IPS DF 4.7 (cell line): ENCODE measurements around the gene VEZF1.

Experiments used
- DNase-seq: peaks from one replicate; pipeline ENCODE4 v3.0.0-alpha.2; 2013; ENCODE audit warnings: low spot score; ENCODE audit errors: extremely low read depth

The VEZF1 gene

GRCh38 chr17:57999010-57999495, 11.0 kb upstream of the VEZF1 start:
- no peak for DNase-seq

- no peak for DNase-seq
Observed at GRCh38 chr17:57997085-57997809, 9.2 kb upstream of the VEZF1 start.

- DNase-seq = no peak
Observed at GRCh38 chr17:57995076-57995956, 7.3 kb upstream of the VEZF1 start.

- DNase-seq = no peak
Observed at GRCh38 chr17:57994436-57994835, 6.4 kb upstream of the VEZF1 start.

GRCh38 chr17:57993471-57994365, 5.7 kb upstream of the VEZF1 start:
- no peak for DNase-seq

GRCh38 chr17:57991537-57991936, 3.5 kb upstream of the VEZF1 start:
- no peak for DNase-seq

- DNase-seq = no peak
Observed at GRCh38 chr17:57990037-57990436, 2.0 kb upstream of the VEZF1 start.

- DNase-seq = no peak
Observed at GRCh38 chr17:57988301-57989250, 522 bp upstream of the VEZF1 start.

- no peak for DNase-seq
Observed at GRCh38 chr17:57986841-57987580, 1.0 kb downstream of the VEZF1 start.

GRCh38 chr17:57985675-57985974, 2.4 kb downstream of the VEZF1 start:
- no peak for DNase-seq

- no peak for DNase-seq
Observed at GRCh38 chr17:57984936-57985674, 2.9 kb downstream of the VEZF1 start.

- no peak for DNase-seq
Observed at GRCh38 chr17:57984261-57984890, 3.7 kb downstream of the VEZF1 start.

GRCh38 chr17:57983446-57983845, 4.6 kb downstream of the VEZF1 start:
- no peak for DNase-seq

- DNase-seq = no peak
Observed at GRCh38 chr17:57982452-57983170, 5.4 kb downstream of the VEZF1 start.

- DNase-seq = no peak
Observed at GRCh38 chr17:57980522-57980921, 7.5 kb downstream of the VEZF1 start.

GRCh38 chr17:57979076-57979475, 9.0 kb downstream of the VEZF1 start:
- no peak for DNase-seq

GRCh38 chr17:57976594-57976993, 11.5 kb downstream of the VEZF1 start:
- no peak for DNase-seq

GRCh38 chr17:57975044-57975443, 13.0 kb downstream of the VEZF1 start:
- no peak for DNase-seq
